SU-DHL-6 (cell line): ENCODE data around the gene SLC6A3.

Experiments
- EZH2phosphoT487 ChIP-seq: fragments of 200-600 bp; sonication (generic), shearing (Covaris generic); conservative IDR thresholded peaks from 2 replicates; pipeline ENCODE4 v1.6.1; 2018; ENCODE audit warnings: mild to moderate bottlenecking, antibody characterized with exemption, low read length, moderate library complexity, mixed read lengths
- TF ChIP-seq, protein P1 (sequence below): fragments of 200-600 bp; sonication (generic); IDR thresholded peaks from one replicate; pipeline ENCODE4 v1.5.1; 2017; ENCODE audit warnings: antibody characterized with exemption, mild to moderate bottlenecking, low read length, moderate library complexity; ENCODE audit not compliant: insufficient read depth, poor library complexity, severe bottlenecking

DNA sequence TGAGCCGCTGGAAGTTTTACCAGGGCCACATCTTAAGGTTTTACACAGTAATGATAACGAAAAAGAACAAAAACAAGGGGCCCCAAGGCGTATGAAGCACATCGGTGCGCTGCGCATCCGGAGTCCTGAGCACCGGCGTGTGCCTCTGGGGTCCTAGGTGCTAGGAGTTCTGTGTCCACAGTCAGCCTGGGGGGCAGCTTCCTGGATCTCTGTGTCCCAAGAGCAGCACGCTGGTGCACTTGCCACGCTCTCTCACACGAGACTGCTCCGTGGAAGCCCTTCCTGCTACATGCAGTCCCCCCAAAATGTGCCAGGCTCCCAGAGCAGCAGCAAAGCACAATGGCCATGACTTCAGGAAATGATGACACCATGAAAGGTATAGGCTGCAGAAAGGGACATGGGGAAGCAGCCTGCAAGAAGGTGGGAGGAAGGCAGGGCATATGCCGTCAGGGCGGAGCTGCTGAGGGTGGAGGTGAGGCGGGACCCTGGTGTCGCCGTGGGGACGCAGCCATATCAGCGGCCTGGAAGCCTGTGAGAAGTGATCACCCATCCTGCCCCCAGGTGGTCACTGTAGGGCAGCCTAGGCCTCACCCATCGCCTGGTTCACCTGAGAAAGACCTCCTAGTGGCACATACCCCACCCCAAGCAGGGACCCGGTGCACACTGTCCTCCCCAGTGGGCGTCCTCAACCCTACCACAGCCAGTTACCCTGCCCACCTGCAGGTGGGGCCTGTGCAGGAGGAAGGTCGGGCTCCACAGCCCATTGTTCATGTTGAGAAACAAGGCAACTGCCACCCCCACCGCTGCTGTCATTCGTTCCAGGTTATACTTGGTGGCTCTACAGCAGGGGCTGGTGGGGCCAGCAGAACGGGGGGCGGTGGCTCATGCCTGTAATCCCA is 23.6 kb upstream of the SLC6A3 start:
- TF ChIP-seq, protein P1, sequence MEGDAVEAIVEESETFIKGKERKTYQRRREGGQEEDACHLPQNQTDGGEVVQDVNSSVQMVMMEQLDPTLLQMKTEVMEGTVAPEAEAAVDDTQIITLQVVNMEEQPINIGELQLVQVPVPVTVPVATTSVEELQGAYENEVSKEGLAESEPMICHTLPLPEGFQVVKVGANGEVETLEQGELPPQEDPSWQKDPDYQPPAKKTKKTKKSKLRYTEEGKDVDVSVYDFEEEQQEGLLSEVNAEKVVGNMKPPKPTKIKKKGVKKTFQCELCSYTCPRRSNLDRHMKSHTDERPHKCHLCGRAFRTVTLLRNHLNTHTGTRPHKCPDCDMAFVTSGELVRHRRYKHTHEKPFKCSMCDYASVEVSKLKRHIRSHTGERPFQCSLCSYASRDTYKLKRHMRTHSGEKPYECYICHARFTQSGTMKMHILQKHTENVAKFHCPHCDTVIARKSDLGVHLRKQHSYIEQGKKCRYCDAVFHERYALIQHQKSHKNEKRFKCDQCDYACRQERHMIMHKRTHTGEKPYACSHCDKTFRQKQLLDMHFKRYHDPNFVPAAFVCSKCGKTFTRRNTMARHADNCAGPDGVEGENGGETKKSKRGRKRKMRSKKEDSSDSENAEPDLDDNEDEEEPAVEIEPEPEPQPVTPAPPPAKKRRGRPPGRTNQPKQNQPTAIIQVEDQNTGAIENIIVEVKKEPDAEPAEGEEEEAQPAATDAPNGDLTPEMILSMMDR: no peak
- no peak for TF ChIP-seq EZH2phosphoT487
